HCT116 (cell line): ENCODE measurements around the gene SEMA5B. TPM values are rescaled to one million over a fixed set of nuclear protein-coding genes. Genes with fewer than 3 reads are reported as not detected.

Experiments used
- ATAC-seq: fragments of 200-7000 bp; cut with Tn5 transposase; 2 replicates; pipeline ENCODE4 v1.9.1; 2020; ENCODE audit warnings: mild to moderate bottlenecking, moderate library complexity
- BruUV-seq: library from RNA; stranded (reverse); fragments of 400-500 nt; replicated peaks from 2 replicates; lab custom pipeline; 2021; lab: Mats Ljungman, UMichigan
- CTCF ChIA-PET: fragments of 300-600 bp; sonication (Branson Sonifier 250); formaldehyde crosslinking; loops from one replicate; lab custom pipeline; 2021; ENCODE audit warnings: antibody characterized with exemption; lab: Charles Lee
- POLR2A ChIA-PET: fragments of 300-600, 350-600 bp; sonication (Branson Sonifier 250); formaldehyde crosslinking; loops from one replicate; lab custom pipeline; 2021; ENCODE audit warnings: antibody characterized with exemption; lab: Charles Lee
- RAD21 ChIA-PET, 2 experiments: fragments of 300-600 bp; sonication (Branson Sonifier 250); formaldehyde crosslinking; loops; one replicate each; lab custom pipeline; 2023; ENCODE audit warnings: low total read pairs in 2 of 2; ENCODE audit not compliant: uncharacterized antibody in 2 of 2, unreplicated experiment in 2 of 2, low non-redundant PET in 1 of 2; lab: Charles Lee
- DNase-seq: peaks from one replicate; pipeline ENCODE4 v3.0.0-alpha.2; 2010; ENCODE audit warnings: low read depth, low spot score
- H2AFZ ChIP-seq: fragments of 200-600 bp; shearing (Covaris generic), sonication (generic); 2 replicates; pipeline ENCODE4 v1.6.1; 2017; ENCODE audit warnings: low read depth, mixed run types, mixed read lengths, antibody characterized with exemption, low read length; ENCODE audit not compliant: poor library complexity, severe bottlenecking
- H3K27ac ChIP-seq: 2 replicates; pipeline ENCODE4 v1.5.1; 2012; ENCODE audit warnings: low read depth, low read length
- H3K27me3 ChIP-seq: fragments of 200-600 bp; sonication (generic); 2 replicates; pipeline ENCODE4 v1.6.1; 2016; ENCODE audit warnings: mixed run types, low read length, mixed read lengths; ENCODE audit not compliant: insufficient read depth
- H3K36me3 ChIP-seq, 2 experiments: fragments of 200-500 bp in 1 of 2; fragments of 200-600 bp in 1 of 2; sonication (Bioruptor generic) in 1 of 2; sonication (generic) in 1 of 2; 2 replicates each; pipeline versions ENCODE4 v1.5.1 to v1.6.1; 2014 to 2016; ENCODE audit warnings: low read length in 2 of 2, inconsistent platforms in 1 of 2, mixed read lengths in 1 of 2, mixed run types in 1 of 2; ENCODE audit not compliant: insufficient read depth in 2 of 2, control insufficient read depth in 1 of 2
- H3K4me1 ChIP-seq, 2 experiments: fragments of 200-600 bp in 1 of 2; sonication (generic) in 1 of 2; 2 replicates each; pipeline versions ENCODE4 v1.5.1 to v1.6.1; 2012 to 2017; ENCODE audit warnings: low read length in 2 of 2, inconsistent platforms in 1 of 2, mild to moderate bottlenecking in 1 of 2, mixed read lengths in 1 of 2, mixed run types in 1 of 2, moderate library complexity in 1 of 2; ENCODE audit not compliant: insufficient read depth in 2 of 2, control insufficient read depth in 1 of 2
- H3K4me2 ChIP-seq: fragments of 200-600 bp; sonication (generic); 2 replicates; pipeline ENCODE4 v1.6.1; 2017; ENCODE audit warnings: mixed run types, low read length, mixed read lengths
- H3K4me3 ChIP-seq, 2 experiments: fragments of 200-600 bp in 1 of 2; sonication (generic) in 1 of 2; replicated peaks in 1 of 2; 2 replicates each; pipeline ENCODE4 v1.5.1; 2011 to 2016; ENCODE audit warnings: low read length in 2 of 2, control low read depth in 1 of 2, low read depth in 1 of 2, mild to moderate bottlenecking in 1 of 2, mixed read lengths in 1 of 2, mixed run types in 1 of 2
- H3K79me2 ChIP-seq: fragments of 200-600 bp; sonication (generic); 2 replicates; pipeline ENCODE4 v1.6.1; 2017; ENCODE audit warnings: mild to moderate bottlenecking, mixed run types, low read length, moderate library complexity, mixed read lengths; ENCODE audit not compliant: insufficient read depth
- H3K9ac ChIP-seq: fragments of 200-600 bp; sonication (generic); 2 replicates; pipeline ENCODE4 v1.6.1; 2016; ENCODE audit warnings: low read length, mixed read lengths
- H3K9me2 ChIP-seq: fragments of 200-600 bp; sonication (generic), shearing (Covaris generic); 2 replicates; pipeline ENCODE4 v1.6.1; 2017; ENCODE audit warnings: mixed run types, mild to moderate bottlenecking, moderate library complexity; ENCODE audit not compliant: insufficient read depth
- H3K9me3 ChIP-seq, 2 experiments: fragments of 200-500 bp in 1 of 2; fragments of 200-600 bp in 1 of 2; sonication (Bioruptor generic) in 1 of 2; sonication (generic) in 1 of 2; 2 replicates each; pipeline ENCODE4 v1.6.1; 2014 to 2017; ENCODE audit warnings: low read length in 2 of 2, mixed read lengths in 2 of 2, inconsistent platforms in 1 of 2, low read depth in 1 of 2, mild to moderate bottlenecking in 1 of 2, mixed run types in 1 of 2, moderate library complexity in 1 of 2; ENCODE audit not compliant: control insufficient read depth in 1 of 2, insufficient read depth in 1 of 2
- H4K20me1 ChIP-seq: fragments of 200-600 bp; sonication (generic), shearing (Covaris generic); 2 replicates; pipeline ENCODE4 v1.6.1; 2017; ENCODE audit warnings: mixed run types, mild to moderate bottlenecking, moderate library complexity; ENCODE audit not compliant: insufficient read depth
- CEBPB ChIP-seq: IDR thresholded peaks from 2 replicates; pipeline ENCODE4 v1.6.1; 2012; ENCODE audit warnings: low read depth
- EGR1 ChIP-seq: IDR thresholded peaks from 2 replicates; pipeline ENCODE4 v1.6.1; 2012; ENCODE audit warnings: low read depth
- ELF1 ChIP-seq: IDR thresholded peaks from 2 replicates; pipeline ENCODE4 v1.6.1; 2012; ENCODE audit warnings: low read depth, borderline replicate concordance
- EZH2 ChIP-seq: fragments of 200-600 bp; sonication (generic); IDR thresholded peaks from 2 replicates; pipeline ENCODE4 v1.6.1; 2017; ENCODE audit warnings: antibody characterized with exemption, mixed run types
- JUND ChIP-seq: IDR thresholded peaks from 2 replicates; pipeline ENCODE4 v1.6.1; 2012
- POLR2A ChIP-seq: IDR thresholded peaks from 2 replicates; pipeline ENCODE4 v1.7.0; 2011; ENCODE audit warnings: borderline replicate concordance; ENCODE audit not compliant: insufficient read depth, insufficient read length; ENCODE audit errors: extremely low read depth
- POLR2AphosphoS5 ChIP-seq: IDR thresholded peaks from 2 replicates; pipeline ENCODE4 v1.6.1; 2011; ENCODE audit warnings: mild to moderate bottlenecking, low read depth, low read length, moderate library complexity
- RAD21 ChIP-seq: IDR thresholded peaks from 2 replicates; pipeline ENCODE4 v1.6.1; 2012; ENCODE audit warnings: low read depth, mild to moderate bottlenecking
- SIN3A ChIP-seq: IDR thresholded peaks from 2 replicates; pipeline ENCODE4 v1.6.1; 2012; ENCODE audit warnings: low read depth
- SP1 ChIP-seq: IDR thresholded peaks from 2 replicates; pipeline ENCODE4 v1.6.1; 2012; ENCODE audit warnings: low read depth
- SRF ChIP-seq: IDR thresholded peaks from 2 replicates; pipeline ENCODE4 v1.6.1; 2012; ENCODE audit warnings: low read depth
- TCF7L2 ChIP-seq: IDR thresholded peaks from 2 replicates; pipeline ENCODE4 v1.7.0; 2011; ENCODE audit warnings: borderline replicate concordance, inconsistent platforms; ENCODE audit not compliant: insufficient read depth, insufficient read length; ENCODE audit errors: extremely low read depth
- ZNF274 ChIP-seq: fragments of 200-500 bp; sonication (Bioruptor generic); IDR thresholded peaks from 2 replicates; pipeline ENCODE4 v1.6.1; 2014; ENCODE audit warnings: mild to moderate bottlenecking, low read depth, low read length, inconsistent platforms
- intact Hi-C: fragments of 100-400 bp; cut with micrococcal nuclease; formaldehyde crosslinking; loops from 2 replicates; pipeline ENCODE4 v1.10.0; 2022
- total RNA-seq: library from RNA; stranded (reverse); gene quantifications from one replicate; pipeline ENCODE4 v1.2.1, GENCODE V29; 2021; ENCODE audit not compliant: unreplicated experiment
- TF ChIP-seq, protein P1 (sequence below): IDR thresholded peaks from 2 replicates; pipeline ENCODE4 v1.6.1; 2011; ENCODE audit warnings: mild to moderate bottlenecking, low read length, moderate library complexity; ENCODE audit not compliant: insufficient replicate concordance; ENCODE audit errors: extremely low read depth
- TF ChIP-seq, protein P2 (sequence below): IDR thresholded peaks from 2 replicates; pipeline ENCODE4 v1.6.1; 2012
- TF ChIP-seq, protein P3 (sequence below): IDR thresholded peaks from 2 replicates; pipeline ENCODE4 v1.6.1; 2012
- TF ChIP-seq, protein P4 (sequence below), 3 experiments: fragments of 200-600 bp in 1 of 3; sonication (generic) in 1 of 3; IDR thresholded peaks in 2 of 3; conservative IDR thresholded peaks in 1 of 3; 2 replicates each; pipeline ENCODE4 v1.5.1; 2012 to 2017; ENCODE audit warnings: low read depth in 2 of 3, low read length in 2 of 3, antibody characterized with exemption in 1 of 3, borderline replicate concordance in 1 of 3, control low read depth in 1 of 3, mild to moderate bottlenecking in 1 of 3, mixed read lengths in 1 of 3, mixed run types in 1 of 3, moderate library complexity in 1 of 3; ENCODE audit not compliant: insufficient read depth in 1 of 3

Gene SEMA5B
- total RNA-seq, 1 experiment from 2014 or later, result 0.15 TPM

DNA sequence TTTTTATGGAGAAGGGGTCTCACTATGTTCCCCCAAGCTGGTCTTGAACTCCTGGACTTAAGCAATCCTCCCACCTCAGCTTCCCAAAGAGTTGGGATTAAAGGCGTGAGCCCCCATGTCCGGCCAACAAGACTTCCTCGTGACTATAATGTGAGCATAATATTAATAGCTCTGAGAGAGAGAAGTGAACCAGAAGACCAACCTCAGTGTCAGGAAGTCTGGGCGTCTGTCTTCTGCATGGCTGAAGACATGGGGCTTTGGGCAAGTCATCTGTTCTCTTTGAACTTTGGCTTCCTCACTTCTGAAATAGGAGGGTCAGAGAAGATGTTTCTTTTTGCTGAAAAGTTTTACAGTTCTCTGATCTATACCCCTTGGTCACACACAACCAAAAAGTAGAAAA, 140.6 kb downstream of the SEMA5B start:
- no peak overlapping the region for H3K4me2 ChIP-seq
- peaks cover 4 to 23% of the 10 kb centered on the region in 2 experiments; a peak in 3 of 4 replicates for H3K4me1 ChIP-seq
- H3K36me3 ChIP-seq, result no peaks in the 10 kb centered on the region
- no peak overlapping the region for H3K4me3 ChIP-seq
- no peaks in the 10 kb centered on the region for H3K9me2 ChIP-seq
- DNase-seq, result no peak
- no peaks in the 10 kb centered on the region for H3K27me3 ChIP-seq
- TF ChIP-seq ZNF274 (no peak), TCF7L2 (no peak), JUND (no peak), ELF1 (no peak), EZH2 (no peak), SP1 (no peak), EGR1 (no peak), CEBPB (no peak), POLR2A (no peak), SIN3A (no peak), SRF (no peak), RAD21 (no peak), POLR2AphosphoS5 (no peak)
- TF ChIP-seq, protein P1, sequence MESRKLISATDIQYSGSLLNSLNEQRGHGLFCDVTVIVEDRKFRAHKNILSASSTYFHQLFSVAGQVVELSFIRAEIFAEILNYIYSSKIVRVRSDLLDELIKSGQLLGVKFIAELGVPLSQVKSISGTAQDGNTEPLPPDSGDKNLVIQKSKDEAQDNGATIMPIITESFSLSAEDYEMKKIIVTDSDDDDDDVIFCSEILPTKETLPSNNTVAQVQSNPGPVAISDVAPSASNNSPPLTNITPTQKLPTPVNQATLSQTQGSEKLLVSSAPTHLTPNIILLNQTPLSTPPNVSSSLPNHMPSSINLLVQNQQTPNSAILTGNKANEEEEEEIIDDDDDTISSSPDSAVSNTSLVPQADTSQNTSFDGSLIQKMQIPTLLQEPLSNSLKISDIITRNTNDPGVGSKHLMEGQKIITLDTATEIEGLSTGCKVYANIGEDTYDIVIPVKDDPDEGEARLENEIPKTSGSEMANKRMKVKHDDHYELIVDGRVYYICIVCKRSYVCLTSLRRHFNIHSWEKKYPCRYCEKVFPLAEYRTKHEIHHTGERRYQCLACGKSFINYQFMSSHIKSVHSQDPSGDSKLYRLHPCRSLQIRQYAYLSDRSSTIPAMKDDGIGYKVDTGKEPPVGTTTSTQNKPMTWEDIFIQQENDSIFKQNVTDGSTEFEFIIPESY, result no peak
- TF ChIP-seq, protein P2, sequence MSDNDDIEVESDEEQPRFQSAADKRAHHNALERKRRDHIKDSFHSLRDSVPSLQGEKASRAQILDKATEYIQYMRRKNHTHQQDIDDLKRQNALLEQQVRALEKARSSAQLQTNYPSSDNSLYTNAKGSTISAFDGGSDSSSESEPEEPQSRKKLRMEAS, result no peak
- TF ChIP-seq, protein P3, sequence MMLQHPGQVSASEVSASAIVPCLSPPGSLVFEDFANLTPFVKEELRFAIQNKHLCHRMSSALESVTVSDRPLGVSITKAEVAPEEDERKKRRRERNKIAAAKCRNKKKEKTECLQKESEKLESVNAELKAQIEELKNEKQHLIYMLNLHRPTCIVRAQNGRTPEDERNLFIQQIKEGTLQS, result no peak
- TF ChIP-seq, protein P4, sequence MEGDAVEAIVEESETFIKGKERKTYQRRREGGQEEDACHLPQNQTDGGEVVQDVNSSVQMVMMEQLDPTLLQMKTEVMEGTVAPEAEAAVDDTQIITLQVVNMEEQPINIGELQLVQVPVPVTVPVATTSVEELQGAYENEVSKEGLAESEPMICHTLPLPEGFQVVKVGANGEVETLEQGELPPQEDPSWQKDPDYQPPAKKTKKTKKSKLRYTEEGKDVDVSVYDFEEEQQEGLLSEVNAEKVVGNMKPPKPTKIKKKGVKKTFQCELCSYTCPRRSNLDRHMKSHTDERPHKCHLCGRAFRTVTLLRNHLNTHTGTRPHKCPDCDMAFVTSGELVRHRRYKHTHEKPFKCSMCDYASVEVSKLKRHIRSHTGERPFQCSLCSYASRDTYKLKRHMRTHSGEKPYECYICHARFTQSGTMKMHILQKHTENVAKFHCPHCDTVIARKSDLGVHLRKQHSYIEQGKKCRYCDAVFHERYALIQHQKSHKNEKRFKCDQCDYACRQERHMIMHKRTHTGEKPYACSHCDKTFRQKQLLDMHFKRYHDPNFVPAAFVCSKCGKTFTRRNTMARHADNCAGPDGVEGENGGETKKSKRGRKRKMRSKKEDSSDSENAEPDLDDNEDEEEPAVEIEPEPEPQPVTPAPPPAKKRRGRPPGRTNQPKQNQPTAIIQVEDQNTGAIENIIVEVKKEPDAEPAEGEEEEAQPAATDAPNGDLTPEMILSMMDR (IDR thresholded peaks at IDR 0.05 in 2 of 3, conservative IDR thresholded peaks at IDR 0.05 in 1 of 3; ENCODE audit: borderline replicate concordance in 1 of 3, insufficient read depth in 1 of 3, low read depth in 2 of 3, low read length in 2 of 3), result no peak
- H4K20me1 ChIP-seq, result no peaks in the 10 kb centered on the region
- ChIA-PET CTCF (no interaction called here), RAD21 (no interaction called here), POLR2A (no interaction called here)
- no peak overlapping the region for H3K9ac ChIP-seq
- H3K27ac ChIP-seq, result no peak overlapping the region
- H3K79me2 ChIP-seq, result no peaks in the 10 kb centered on the region
- H2AFZ ChIP-seq, result no peak overlapping the region
- intact Hi-C loops, result no loop called here
- no TSS peak for BruUV-seq
- ATAC-seq, result no peak
- H3K9me3 ChIP-seq, result no peaks in the 10 kb centered on the region
